HG02759 (cell line): ENCODE results near the gene HMGB4.

ENCODE experiments used
- ATAC-seq: cut with Tn5 transposase; IDR thresholded peaks from one replicate; pipeline ENCODE4 v1.9.1; 2021; ENCODE audit warnings: mild to moderate bottlenecking, moderate library complexity; ENCODE audit not compliant: unreplicated experiment

The HMGB4 gene

GRCh38 chr1:33895976-33896375 is 32.1 kb downstream of the HMGB4 start:
- no peak for ATAC-seq

GRCh38 chr1:33897092-33897725 is 33.3 kb downstream of the HMGB4 start:
- ATAC-seq = no peak

- no peak for ATAC-seq
These were observed 34.5 kb downstream of the HMGB4 start for GRCh38 chr1:33898406-33898805.

DNA sequence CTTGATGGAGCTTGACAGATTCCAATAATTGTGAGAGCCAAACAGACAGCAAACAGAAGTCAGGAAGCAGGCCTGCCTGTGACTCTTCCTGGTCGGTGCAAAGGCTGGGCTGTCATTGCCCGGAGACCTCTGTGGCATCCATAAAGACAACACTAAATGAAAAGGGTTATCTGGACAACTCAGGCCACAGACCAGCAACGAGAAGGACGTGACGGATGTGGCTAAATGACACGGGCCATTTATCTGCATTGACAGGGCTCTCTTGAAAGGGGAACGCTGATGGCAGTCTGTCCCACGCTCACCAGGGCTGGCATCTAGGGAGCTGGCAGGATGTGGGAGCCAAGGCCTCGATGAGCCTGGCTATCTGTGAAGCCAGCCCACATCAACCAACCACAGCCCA is 35.0 kb downstream of the HMGB4 start:
- no peak for ATAC-seq

DNA sequence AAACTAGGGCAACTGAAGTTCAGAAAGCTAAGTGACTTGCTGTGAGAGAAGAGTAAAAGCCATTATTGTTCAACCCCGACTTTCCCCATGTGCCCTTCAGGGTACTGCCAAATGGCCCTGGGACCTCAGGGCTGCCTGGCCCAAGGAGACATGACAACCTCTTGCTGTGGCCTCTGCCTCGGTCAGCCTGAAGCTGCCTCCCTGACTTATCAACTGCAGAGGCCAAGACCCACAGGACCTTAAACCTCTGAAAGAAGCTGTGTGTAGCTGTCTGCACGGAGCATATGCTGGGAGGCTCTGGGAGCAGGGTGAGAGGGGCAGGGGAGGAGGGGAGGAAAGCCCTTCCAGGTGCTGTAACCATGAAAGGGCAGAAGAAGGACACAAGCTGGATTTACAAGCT is 35.9 kb downstream of the HMGB4 start:
- ATAC-seq = no peak

- peak; percentile 78 for ATAC-seq
These were observed 38.8 kb downstream of the HMGB4 start for GRCh38 chr1:33902486-33903209.

DNA sequence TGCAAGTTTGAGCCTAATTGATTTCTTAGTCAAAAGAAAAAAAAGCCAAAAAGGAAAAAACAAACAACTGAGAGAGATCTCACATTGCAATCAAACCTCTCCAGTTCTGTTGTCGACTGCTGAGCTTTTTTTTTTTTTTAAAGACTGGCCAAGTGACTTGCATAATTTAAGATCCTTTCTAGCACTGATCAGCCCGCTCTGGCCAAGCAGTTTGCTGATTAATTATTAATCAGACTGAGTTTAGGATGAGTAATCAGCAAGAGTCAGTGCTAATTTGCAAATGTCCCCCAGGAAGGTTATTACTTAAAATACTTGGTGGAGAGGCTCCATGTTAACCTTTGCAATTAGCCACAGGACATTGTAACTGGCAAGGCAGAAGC is 39.3 kb downstream of the HMGB4 start:
- peak; percentile 76 for ATAC-seq

GRCh38 chr1:33905241-33905640 is 41.4 kb downstream of the HMGB4 start:
- ATAC-seq = no peak

DNA sequence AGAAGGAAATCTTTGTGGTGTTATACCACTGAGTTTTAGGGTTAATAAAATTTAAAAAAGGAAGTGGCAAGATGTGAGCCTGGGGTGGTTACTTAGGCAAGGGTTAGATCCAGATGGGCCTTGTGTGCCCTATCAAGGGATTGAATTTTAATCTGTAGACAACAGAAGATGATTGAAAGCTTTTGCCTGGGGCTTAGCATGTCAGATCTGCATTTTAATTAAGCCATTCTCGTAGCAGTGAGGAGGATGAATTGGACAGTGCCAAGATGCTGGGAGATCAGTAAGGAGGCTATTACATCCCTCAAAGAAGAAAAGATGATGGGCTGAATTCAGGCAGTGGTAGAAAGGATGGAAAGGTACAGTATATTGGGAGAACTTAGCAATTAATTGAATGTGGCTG is 42.3 kb downstream of the HMGB4 start:
- no peak for ATAC-seq

DNA sequence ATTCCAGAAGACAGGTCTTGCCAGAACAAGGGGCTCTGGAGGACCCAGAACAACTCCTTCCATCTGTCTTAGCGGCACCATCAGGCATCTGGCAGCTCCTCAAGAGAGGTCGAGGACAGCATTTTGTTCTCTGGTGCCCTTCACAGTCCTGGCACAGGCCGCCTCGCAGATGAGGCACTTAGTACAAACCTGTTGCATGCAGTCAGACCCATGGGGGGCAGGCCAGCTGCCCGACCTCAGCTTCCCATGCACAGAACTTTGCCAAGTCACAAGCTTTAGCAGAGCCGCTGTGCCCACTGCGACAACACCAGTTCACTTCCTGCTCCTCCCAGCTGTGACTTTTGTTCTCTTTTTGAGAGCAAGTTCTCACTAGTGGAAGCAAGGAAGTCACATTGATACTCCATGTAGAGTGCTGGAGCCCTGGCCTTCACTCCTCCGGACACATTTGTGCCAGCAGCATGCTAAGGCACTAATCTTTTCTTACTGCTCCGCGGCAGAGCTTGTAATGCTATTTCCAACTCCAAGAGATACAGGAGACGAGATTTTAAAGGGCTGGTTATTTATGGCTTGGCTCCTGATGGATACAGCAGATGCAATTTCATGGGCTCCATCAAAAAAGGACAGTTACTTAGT is 44.6 kb downstream of the HMGB4 start:
- ATAC-seq = no peak
